NB4 (cell line): ENCODE data around the gene BNC2.

Experiments
- CTCF ChIP-seq: IDR thresholded peaks from one replicate; pipeline ENCODE4 v1.5.1; 2012; ENCODE audit warnings: low read depth, low read length
- MAX ChIP-seq: IDR thresholded peaks from 2 replicates; pipeline ENCODE4 v1.6.1; 2011; ENCODE audit warnings: low read depth, low read length
- MYC ChIP-seq: IDR thresholded peaks from 2 replicates; pipeline ENCODE4 v1.6.1; 2011; ENCODE audit warnings: low read depth, low read length

DNA sequence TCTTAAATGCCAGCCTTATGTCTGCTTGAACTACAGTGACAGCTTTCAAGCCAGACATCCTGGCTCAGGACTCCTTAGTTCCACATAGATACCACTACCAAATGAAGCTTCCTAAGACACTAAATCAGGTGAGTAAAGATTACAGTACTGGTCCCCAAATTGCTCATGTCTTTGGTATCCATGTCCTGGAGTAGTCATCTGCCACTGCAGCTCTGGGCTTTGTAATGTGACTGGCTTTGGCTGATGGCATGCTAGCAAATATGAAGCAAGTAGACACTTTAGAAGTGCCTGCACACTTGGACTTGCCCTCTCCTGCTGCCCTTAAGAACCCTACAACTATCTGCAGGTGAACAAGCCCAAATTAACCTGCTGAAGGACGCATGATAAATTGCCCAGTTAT, 334.9 kb downstream of the BNC2 start:
- TF ChIP-seq CTCF (no peak), MAX (no peak), MYC (no peak)
